Measurements from ENCODE around the gene SMARCE1.

SMARCE1 gene

DNA sequence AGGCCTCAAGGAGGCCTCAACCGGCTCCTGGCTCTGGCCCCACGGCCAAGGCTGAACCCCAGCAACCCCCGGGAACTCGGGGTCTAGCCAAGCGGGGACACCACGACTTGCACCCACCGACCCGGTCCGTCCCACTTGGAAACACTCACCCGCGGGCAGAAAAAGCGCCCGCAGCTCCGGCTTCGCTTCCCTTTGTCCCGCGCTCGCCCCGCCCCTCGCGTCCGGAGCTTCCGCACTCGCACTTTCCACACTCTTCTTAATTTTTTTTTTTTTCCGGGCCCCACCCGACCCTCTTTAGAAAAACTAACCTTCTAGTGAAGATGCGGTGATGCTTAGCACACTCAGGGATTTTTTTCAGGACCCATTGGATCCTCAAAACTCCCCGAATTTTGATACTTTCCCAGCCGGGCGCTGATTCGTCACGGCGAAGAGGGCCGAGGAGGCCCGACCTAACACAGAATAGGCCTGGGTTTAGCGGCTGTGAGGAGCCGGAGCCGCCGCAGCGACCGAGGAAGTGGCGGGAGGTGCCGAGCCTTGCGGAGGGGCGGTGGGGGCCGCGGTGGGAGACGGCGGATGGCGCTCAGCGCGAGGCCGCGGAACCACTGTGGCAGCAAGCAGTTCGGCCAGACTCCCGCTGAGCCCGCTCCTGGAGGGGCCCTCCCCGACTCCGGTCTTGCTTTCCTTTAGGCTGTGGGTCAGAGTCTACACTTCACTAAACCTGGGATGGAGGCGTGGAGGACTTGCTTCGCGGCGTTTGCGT, at the start of gene SMARCE1:
SMARCE1 (minus strand) TSS at position 195 of the 760 bp plus-strand sequence. CDS start 2,016 bp downstream, outside the sequence.
- CTCF ChIA-PET: interaction anchor here (0.8 to 2.1 kb wide), 4 partner anchors 28 to 88 kb away, joined by 3 to 5 read pairs (median 4); no protein-coding TSS in a partner anchor
- H3K36me3 ChIP-seq (ENCODE audit: control insufficient read depth in 2 of 2, insufficient read depth in 1 of 2, low read length in 2 of 2): peaks cover 31% of the 10 kb centered on the region in 2 experiments
- peak within 1 kb of the TSS; percentile 98 for H3K27ac ChIP-seq (ENCODE audit: extremely low read depth, low read depth, low read length)
- H3K4me1 ChIP-seq (ENCODE audit: control insufficient read depth, insufficient read depth, low read length): peaks cover 12% of the 10 kb centered on the region; the same call in 1 of the 2 replicates
- H3K4me3 ChIP-seq (ENCODE audit: low read depth, low read length): peak within 1 kb of the TSS; percentile 84
- POLR2A ChIA-PET: interaction anchor here (0.8 to 2.1 kb wide), 12 partner anchors 9 to 1041 kb away, joined by 3 to 9 read pairs (median 3); partner anchors contain the start of gene EIF1
- H3K9me3 ChIP-seq (ENCODE audit: control insufficient read depth, insufficient read depth, low read depth, low read length): no peaks in the 10 kb centered on the region
- peak; percentile 51 for TF ChIP-seq ZNF341 (tag by site-specific recombination; IDR thresholded peaks at IDR 0.05; ENCODE audit: low read depth)
- TF ChIP-seq, protein P1, sequence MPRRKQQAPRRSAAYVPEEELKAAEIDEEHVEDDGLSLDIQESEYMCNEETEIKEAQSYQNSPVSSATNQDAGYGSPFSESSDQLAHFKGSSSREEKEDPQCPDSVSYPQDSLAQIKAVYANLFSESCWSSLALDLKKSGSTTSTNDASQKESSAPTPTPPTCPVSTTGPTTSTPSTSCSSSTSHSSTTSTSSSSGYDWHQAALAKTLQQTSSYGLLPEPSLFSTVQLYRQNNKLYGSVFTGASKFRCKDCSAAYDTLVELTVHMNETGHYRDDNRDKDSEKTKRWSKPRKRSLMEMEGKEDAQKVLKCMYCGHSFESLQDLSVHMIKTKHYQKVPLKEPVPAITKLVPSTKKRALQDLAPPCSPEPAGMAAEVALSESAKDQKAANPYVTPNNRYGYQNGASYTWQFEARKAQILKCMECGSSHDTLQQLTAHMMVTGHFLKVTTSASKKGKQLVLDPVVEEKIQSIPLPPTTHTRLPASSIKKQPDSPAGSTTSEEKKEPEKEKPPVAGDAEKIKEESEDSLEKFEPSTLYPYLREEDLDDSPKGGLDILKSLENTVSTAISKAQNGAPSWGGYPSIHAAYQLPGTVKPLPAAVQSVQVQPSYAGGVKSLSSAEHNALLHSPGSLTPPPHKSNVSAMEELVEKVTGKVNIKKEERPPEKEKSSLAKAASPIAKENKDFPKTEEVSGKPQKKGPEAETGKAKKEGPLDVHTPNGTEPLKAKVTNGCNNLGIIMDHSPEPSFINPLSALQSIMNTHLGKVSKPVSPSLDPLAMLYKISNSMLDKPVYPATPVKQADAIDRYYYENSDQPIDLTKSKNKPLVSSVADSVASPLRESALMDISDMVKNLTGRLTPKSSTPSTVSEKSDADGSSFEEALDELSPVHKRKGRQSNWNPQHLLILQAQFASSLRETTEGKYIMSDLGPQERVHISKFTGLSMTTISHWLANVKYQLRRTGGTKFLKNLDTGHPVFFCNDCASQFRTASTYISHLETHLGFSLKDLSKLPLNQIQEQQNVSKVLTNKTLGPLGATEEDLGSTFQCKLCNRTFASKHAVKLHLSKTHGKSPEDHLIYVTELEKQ (tag by site-specific recombination; IDR thresholded peaks at IDR 0.05; ENCODE audit: borderline replicate concordance): no peak
- no peak for TF ChIP-seq ZNF302 (tag by site-specific recombination; IDR thresholded peaks at IDR 0.05; ENCODE audit: low read depth)
- no peak for TF ChIP-seq ZNF529 (tag by site-specific recombination; IDR thresholded peaks at IDR 0.05; ENCODE audit: insufficient replicate concordance)
- peak; percentile 69 for TF ChIP-seq ZNF2 (tag by site-specific recombination; IDR thresholded peaks at IDR 0.05)
- TF ChIP-seq, protein P2, sequence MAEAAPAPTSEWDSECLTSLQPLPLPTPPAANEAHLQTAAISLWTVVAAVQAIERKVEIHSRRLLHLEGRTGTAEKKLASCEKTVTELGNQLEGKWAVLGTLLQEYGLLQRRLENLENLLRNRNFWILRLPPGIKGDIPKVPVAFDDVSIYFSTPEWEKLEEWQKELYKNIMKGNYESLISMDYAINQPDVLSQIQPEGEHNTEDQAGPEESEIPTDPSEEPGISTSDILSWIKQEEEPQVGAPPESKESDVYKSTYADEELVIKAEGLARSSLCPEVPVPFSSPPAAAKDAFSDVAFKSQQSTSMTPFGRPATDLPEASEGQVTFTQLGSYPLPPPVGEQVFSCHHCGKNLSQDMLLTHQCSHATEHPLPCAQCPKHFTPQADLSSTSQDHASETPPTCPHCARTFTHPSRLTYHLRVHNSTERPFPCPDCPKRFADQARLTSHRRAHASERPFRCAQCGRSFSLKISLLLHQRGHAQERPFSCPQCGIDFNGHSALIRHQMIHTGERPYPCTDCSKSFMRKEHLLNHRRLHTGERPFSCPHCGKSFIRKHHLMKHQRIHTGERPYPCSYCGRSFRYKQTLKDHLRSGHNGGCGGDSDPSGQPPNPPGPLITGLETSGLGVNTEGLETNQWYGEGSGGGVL (tag by site-specific recombination; IDR thresholded peaks at IDR 0.05): peak; percentile 57
- TF ChIP-seq, protein P3, sequence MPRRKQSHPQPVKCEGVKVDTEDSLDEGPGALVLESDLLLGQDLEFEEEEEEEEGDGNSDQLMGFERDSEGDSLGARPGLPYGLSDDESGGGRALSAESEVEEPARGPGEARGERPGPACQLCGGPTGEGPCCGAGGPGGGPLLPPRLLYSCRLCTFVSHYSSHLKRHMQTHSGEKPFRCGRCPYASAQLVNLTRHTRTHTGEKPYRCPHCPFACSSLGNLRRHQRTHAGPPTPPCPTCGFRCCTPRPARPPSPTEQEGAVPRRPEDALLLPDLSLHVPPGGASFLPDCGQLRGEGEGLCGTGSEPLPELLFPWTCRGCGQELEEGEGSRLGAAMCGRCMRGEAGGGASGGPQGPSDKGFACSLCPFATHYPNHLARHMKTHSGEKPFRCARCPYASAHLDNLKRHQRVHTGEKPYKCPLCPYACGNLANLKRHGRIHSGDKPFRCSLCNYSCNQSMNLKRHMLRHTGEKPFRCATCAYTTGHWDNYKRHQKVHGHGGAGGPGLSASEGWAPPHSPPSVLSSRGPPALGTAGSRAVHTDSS (tag by site-specific recombination; IDR thresholded peaks at IDR 0.05): no peak; the same call in 1 of the 2 replicates
- no peak for TF ChIP-seq ZSCAN23 (tag by site-specific recombination; IDR thresholded peaks at IDR 0.05)
- TF ChIP-seq ZFHX2 (tag by site-specific recombination; conservative IDR thresholded peaks at IDR 0.05): 0 out of 2 replicates have a peak, but pooled peaks have one; percentile 4
- peak; percentile 6; the same call in 1 of the 2 replicates for TF ChIP-seq GFI1B (tag by site-specific recombination; IDR thresholded peaks at IDR 0.05)
- TF ChIP-seq, protein P4, sequence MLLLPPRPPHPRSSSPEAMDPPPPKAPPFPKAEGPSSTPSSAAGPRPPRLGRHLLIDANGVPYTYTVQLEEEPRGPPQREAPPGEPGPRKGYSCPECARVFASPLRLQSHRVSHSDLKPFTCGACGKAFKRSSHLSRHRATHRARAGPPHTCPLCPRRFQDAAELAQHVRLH (tag by site-specific recombination; IDR thresholded peaks at IDR 0.05): peak; percentile 78
- TF ChIP-seq ZNF558 (tag by site-specific recombination; IDR thresholded peaks at IDR 0.05): no peak
- TF ChIP-seq, protein P5, sequence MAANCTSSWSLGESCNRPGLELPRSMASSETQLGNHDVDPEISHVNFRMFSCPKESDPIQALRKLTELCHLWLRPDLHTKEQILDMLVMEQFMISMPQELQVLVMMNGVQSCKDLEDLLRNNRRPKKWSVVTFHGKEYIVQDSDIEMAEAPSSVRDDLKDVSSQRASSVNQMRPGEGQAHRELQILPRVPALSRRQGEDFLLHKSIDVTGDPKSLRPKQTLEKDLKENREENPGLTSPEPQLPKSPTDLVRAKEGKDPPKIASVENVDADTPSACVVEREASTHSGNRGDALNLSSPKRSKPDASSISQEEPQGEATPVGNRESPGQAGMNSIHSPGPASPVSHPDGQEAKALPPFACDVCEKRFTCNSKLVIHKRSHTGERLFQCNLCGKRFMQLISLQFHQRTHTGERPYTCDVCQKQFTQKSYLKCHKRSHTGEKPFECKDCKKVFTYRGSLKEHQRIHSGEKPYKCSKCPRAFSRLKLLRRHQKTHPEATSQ (tag by site-specific recombination; IDR thresholded peaks at IDR 0.05): peak; percentile 51
- TF ChIP-seq ZNF248 (tag by site-specific recombination; IDR thresholded peaks at IDR 0.05): no peak
- peak; percentile 74 for TF ChIP-seq ZNF501 (tag by site-specific recombination; IDR thresholded peaks at IDR 0.05)
- no peak for TF ChIP-seq ZNF571 (tag by site-specific recombination; IDR thresholded peaks at IDR 0.05)
- no peak for TF ChIP-seq HOXA7 (CRISPR knock-in tag; IDR thresholded peaks at IDR 0.05; ENCODE audit: borderline replicate concordance)
- no peak for TF ChIP-seq SCRT2 (tag by site-specific recombination; IDR thresholded peaks at IDR 0.05)
- TF ChIP-seq, protein P6, sequence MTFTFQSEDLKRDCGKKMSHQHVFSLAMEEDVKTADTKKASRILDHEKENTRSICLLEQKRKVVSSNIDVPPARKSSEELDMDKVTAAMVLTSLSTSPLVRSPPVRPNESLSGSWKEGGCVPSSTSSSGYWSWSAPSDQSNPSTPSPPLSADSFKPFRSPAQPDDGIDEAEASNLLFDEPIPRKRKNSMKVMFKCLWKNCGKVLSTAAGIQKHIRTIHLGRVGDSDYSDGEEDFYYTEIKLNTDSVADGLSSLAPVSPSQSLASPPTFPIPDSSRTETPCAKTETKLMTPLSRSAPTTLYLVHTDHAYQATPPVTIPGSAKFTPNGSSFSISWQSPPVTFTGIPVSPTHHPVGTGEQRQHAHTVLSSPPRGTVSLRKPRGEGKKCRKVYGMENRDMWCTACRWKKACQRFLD (tag by site-specific recombination; IDR thresholded peaks at IDR 0.05): 0 out of 2 replicates have a peak, but pooled peaks have one; percentile 31
- TF ChIP-seq ZNF311 (tag by site-specific recombination; IDR thresholded peaks at IDR 0.05; ENCODE audit: borderline replicate concordance): no peak
- TF ChIP-seq ZBTB48 (tag by site-specific recombination; IDR thresholded peaks at IDR 0.05): no peak
- no peak for TF ChIP-seq ZBTB1 (tag by site-specific recombination; IDR thresholded peaks at IDR 0.05)
- no peak for TF ChIP-seq ZFP41 (tag by site-specific recombination; IDR thresholded peaks at IDR 0.05; ENCODE audit: borderline replicate concordance)
- no peak; the same call in 1 of the 2 replicates for TF ChIP-seq ZSCAN30 (tag by site-specific recombination; IDR thresholded peaks at IDR 0.05)
- TF ChIP-seq ZNF214 (tag by site-specific recombination; IDR thresholded peaks at IDR 0.05; ENCODE audit: borderline replicate concordance): no peak
